ENCODE measurements around the gene CST3.
"Not testable (repeated sequence)": the region's sequence is repeated elsewhere in the genome, so short reads cannot be mapped to it uniquely, and the experiment has no call there.

Gene CST3

DNA sequence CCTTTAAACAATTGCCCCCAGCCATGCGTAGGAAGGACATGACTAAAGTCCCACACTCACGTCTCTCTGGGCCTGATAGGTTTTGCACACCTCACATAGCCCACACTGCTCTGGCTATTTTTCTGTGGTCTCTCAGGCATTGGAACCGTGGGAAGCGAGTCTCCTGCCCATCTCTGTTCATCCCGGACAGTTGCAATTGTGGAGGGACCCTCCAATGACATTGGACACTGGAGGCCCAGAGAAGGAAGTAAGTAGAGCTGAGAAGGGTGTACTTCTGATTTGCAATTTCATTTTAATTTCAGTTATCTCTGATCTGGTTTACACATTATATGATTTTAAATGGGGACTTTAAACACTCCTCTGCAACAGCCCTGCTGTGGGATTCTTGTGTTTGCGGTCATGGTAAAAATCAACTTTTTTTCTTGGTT, 23.3 kb upstream of the CST3 start:
- no peak for DNase-seq

DNA sequence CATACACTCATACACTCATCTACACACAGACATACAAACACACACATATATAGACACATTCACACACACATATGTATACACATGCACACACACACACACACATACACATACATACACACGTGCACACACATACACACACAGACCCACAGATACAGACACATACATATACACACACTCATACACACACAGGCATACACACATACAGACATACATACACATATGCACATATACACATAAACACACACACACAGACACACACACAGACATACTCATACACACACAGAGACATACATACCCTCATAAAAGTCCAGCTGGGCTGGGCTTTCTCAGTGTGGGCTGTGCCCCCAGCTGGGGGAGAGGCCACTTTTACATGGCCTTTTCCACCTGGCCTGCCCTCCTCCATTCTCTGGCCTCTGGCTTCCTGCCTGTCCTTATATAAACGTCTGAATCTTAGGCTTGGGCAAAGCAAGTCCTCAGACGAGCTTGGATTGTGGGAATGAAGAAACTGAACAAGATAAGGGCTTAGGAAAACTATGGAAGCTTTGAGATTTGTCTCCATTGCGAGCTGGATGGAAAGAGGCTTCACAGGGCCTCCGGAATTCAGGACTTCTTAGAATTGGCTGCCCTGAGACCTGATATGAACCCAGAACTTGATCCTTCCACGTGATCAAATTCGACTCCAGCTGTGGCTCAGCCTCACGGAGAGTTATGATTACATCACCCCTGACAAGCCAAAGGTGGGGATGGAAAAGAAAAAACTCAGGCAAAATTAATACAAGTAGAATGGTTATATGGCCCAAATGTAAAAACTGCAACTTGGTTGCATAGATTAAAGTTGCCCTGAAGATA, 22.5 kb upstream of the CST3 start:
- no peak for DNase-seq

DNA sequence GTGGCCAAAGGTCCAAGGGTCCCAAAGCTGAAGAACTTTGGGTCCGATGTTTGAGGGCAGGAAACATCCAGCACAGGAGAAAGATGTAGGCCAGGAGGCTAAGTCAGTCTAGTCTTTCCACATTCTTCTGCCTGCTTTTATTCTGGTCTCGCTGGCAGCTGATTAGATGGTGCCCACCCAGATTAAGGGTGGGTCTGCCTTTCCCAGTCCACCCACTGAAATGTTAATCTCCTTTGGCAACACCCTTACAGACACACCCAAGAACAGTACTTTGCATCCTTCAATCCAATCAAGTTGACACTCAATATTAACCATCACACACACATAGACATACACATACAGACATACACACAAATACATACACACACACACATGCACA, 21.8 kb upstream of the CST3 start:
- not testable (repeated sequence) for DNase-seq

DNA sequence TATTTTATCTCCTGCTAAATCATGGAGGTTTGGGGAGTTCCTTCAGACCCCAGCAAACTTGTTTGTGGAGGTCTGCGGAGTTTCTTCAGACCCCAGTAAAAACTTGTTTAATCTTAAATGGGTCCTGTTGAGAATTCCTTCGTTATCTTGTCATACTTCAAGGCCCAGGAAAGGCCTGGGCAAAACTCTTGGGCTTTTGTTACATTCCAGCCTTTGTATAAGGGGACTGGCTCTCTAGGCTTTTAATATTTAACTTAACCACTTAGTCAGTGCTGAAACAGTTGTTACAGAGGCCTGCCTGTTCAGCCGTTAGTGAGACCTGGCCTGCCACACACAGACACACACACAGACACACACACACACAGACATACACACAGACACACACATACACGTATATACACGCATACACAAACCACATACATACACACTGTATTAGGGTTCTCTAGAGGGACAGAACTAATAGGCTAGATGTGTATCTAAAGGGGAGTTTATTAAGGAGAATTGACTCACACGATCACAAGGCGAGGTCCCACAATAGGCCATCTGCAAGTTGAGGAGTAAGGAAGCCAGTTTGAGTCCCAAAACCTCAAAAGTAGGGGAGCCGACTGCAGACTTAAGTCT, 21.3 kb upstream of the CST3 start:
- DNase-seq, result no peak

DNA sequence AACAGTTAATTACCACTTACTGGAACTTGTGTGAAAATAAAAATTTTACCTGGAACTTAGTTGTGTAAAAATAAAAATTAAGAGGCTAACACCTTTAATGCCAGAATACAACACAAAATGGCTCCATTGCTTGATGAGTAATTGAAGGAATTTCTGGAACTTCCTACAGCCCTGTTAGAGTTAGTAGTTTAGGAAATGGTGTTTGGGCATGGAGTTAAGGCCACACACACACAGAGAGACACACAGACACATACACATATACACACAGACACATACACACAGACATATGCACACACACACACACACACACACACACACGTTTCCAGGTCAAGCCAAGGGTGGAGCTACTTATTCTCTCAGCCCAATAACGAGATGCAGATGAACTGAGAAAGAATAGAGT, 20.6 kb upstream of the CST3 start:
- no peak for DNase-seq

DNA sequence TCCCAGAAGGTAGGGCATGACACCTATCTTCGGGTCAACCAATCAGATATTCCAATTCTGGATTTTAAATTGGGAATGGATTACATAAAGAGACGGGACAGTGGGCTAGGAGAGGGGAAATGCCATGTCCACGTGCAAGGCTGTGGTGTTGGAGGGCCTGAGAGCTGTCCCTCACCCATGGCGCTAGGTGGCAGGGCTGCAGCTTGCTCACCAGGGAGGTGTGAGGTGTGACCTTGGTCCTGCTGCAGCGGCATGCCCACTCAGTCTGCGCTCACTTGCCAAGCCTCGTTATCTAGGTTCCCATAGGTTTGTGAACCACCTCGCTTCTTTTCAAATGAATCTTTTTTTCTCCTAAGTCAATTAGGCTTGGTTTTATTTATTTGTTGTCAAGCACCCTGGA, 19.4 kb upstream of the CST3 start:
- no peak for DNase-seq

DNA sequence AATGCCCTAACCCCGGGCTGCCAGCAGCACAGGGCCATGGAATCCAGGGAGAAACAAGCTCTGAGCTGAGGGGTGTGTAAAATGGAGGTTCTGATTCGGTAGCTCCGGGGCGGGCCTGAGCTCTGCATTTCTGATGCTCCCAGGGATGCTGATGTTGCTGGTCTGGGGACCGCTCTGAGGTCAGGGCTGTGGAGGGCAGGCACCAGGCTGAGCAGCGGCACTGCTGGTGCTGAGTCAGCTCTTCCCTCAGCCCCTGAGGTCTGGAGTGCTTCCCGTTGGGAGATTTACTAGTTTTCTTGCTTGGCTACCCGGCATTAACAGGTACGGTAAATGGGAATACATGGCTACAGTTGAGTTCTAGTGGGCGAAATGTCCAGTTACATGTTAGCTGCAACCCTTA, 18.6 kb upstream of the CST3 start:
- no peak for DNase-seq

DNA sequence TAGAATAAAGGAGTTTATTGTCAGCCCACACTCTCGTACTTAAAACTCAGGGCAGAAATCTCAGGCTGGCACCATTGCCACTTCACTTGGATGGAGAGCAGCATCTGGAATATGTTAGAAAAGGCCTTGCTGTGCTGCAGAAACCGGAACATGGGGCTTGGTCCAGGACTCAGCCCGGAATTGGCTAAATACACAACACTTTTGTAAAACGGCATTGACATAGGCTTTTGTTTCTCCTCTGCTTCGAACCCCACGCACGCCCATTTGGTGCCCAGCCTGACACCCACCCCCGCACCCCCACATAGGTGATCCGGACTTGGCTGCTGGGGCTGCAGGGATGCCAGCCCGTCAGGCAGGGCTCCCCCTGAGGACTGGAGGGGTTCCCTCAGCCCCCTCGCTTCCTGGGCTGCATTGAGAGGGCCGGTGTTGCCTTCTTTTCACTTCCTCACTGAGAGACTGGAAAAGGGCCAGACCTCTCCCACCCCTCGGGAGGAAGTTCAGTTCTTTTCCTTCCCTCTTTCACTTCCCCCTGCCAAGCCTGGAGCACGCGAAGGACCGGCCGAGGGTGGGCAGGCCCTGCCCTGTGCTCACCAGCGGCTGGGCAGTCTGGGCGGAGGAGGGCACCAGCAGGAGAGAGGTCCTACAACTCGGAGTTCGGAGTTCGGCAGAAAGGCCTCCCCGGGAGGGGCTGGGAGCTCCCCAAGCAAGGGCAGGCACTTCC, 17.9 kb upstream of the CST3 start:
- DNase-seq, result no peak

DNA sequence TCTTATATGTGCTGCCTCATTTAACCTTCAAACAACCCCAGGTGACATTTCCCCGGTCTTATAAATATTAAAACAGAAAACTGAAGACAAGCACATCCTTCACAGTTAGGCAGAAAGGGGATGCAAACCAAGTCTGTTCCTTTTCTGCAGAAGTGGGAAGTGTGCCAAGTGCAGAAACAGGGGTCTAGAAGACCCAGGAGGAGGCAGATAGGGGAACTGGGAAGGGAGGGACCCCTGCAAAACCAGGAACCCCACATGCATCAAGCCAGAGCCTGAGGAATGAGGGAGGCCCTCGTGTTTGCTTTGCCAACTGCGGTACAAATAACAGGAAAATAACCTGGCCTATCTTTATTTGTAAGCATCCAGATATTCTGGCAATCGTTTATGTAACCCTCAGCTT, 17.0 kb upstream of the CST3 start:
- DNase-seq, result no peak

DNA sequence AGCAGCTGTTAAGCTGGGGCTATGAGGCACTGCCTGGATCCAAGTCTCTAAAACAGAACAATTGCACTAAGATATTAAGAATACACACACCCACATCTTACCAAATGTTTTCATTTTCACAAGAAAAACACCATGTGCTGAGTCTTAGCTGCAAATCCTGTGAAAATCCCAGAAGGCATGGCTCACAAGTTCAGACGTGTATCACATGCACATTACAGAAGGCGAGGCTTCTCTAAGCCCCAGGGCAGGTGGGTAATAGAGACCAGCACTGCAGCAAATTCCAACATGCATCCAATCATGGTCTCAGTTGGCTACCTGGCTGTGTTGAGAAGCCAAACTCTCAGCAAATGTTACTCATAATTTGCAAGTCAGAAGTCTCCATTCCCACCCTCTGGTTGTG, 16.2 kb upstream of the CST3 start:
- no peak for DNase-seq

DNA sequence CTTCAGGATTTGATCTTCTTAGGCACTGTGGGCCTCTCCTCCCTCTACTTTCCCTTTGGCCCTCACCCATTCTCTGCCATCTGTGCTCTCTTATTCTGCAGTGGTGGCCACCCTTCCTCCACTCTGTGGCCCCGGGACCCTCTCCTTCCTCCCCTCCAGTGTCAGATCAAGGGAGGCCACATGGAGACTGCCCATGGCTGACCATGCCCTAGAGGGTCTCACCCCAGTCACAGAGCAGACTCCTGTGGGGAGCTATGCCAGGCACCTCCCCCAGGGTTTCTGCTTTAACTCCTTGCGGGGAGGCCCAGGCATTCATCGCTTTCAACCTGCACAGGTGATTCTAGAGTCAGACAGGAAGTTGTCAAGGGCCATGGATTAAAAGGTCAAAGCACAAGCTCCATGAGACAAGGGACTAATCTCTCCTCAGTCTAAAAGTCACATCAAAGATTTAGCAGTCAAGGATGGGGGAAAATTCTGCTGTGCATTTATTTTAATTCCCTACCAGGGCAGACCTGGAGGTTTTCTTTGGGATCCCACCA, 15.7 kb upstream of the CST3 start:
- no peak for DNase-seq

DNA sequence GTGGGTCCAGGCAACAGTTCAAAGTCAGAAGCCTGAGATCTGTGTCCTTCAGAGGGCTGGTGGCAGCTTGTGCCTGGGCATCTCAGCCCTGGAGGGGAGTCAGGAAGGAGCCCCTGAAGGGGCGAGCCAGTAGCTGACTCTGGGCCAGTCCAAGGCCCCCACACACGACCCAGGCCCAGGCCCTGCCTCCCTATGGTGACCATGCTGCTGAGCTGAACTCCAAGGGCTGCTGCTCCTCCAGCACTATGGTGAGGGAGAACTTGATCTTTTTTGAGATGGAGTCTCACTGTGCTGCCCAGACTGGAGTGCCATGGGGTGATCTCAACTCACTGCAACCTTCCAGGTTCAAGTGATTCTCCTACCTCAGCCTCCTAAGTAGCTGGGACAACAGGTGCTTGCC, 15.2 kb upstream of the CST3 start:
- DNase-seq, result no peak

DNA sequence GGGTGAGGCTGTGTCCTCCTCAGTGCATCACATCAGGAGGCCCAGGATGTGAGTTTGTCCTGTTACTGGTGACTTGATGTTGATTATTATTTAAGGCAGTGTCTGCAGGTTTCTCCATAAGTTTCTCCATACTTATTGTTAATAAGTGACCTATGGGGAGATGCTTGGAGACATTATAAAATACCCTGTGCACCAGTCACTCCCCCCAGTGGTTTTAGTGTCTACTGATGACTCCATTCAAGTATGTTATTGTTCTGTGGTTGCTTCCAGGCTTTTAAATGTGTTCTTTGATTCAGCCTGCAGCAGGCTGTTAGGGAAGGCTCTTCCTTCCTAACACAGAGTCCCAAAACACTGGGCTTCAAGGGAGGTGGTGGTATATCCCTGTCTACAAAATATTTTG, 14.6 kb upstream of the CST3 start:
- no peak for DNase-seq

DNA sequence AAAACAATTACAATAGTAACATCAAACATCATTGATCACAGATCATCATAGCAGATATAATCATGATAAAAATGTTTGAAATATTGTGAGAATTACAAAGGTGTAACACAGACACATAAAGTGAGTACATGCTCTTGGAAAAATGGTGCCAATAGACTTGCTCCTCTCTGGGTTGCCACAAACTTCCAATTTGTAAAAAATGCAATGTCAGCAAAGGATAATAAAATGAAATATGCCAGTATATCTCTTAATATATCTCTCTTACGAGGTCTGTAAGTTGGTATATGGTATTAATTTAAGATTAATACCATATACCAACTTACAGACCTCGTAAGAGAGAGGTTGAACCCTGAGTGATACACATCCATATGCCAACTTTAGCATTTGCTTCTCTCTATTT, 13.4 kb upstream of the CST3 start:
- no peak for DNase-seq

DNA sequence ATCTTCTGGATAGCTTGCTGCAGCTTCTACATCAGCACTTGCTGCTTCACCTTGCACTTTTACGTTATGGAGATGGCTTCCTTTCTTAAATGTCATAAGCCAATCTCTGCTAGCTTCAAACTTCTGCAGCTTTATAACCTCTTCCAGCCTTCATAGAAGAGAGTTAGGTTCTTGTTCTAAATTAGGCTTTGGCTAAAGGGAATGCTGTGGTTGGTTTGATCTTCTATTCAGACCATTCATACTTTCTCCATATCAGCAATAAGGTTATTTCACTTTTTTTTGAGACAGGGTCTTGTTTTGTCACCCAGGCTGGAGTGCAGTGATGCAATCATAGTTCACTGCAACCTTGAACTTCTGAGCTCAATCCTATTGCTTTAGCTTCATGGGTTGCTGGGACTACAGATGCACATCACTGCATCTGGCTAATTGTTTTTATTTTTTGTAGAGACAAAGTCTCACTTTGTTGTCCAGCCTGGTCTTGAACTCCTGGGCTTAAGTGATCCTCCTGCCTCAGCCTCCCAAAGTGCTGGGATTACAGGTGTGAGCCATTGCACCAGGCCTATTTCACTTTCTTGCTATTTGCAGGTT, 12.2 kb upstream of the CST3 start:
- DNase-seq, result no peak

DNA sequence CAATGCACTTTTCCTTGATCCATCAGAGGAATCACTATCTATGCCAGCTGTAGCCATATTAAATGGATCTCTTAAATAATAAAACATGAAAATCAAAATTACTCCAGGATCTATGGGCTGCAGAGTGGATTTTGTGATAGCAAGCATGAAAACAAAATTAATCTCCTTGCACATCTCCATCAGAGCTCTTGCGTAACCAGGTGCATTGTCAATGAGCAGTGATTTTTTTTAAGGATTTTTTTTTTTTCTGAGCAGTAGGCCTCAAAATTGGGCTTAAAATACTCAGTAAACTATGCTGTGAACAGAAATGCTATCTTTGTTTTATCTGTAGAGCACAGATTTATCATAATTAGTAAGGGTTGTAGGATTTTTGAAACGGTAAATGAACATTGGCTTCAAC, 11.5 kb upstream of the CST3 start:
- no peak for DNase-seq

DNA sequence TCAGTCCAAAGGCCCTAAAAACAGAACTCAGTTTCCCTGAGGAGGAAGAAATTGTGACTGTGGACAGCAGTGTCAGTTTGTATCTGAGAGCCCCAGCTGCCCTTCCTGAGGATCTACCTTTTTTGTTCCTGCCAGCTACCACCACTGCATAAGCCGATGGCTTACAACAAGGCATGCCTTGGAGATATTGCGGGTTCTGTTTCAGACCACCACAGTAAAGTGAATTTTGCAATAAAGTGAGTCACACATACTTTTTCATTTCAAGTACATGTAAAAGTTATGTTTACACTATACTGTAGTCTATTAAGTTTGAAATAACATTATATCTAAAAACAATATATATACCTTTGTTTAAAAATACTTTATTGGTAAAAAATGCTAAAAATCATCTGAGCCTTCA, 9.6 kb upstream of the CST3 start:
- no peak for DNase-seq

DNA sequence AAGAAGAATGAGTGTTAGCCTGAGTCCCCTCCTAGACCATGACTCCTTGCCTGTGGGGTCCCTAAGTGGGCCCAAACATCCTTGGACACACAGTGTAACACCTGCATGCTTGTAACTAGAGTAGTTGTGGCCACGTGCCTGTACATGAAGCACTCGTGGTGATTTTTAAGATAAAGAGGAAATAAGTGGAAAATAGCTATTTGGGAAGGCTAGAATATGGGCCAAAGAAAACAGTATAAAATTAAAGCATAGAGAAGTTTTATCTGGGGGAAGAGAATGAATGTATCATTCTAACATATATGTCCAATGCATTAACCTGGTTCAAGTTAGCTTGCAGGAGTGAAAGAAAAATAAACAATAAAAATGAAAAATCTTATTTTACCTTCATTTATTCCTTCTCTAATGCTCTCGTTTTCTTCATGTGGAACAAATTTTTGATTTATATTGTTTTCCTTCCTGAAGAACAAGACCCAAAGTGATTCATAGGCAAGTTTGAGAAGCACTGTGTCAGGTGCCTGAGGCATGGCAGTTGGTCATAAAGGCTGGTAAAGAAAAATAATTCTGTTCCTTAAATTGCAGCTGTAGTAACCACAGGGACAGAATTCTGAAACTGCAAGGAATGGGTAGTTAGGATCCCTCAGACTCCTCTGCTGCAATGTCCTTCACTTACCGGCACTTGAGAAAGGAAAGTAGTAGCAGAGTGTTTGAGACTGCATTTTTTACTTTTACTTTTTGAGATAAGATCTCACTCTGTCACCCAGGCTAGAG, 8.5 kb upstream of the CST3 start:
- no peak for DNase-seq

DNA sequence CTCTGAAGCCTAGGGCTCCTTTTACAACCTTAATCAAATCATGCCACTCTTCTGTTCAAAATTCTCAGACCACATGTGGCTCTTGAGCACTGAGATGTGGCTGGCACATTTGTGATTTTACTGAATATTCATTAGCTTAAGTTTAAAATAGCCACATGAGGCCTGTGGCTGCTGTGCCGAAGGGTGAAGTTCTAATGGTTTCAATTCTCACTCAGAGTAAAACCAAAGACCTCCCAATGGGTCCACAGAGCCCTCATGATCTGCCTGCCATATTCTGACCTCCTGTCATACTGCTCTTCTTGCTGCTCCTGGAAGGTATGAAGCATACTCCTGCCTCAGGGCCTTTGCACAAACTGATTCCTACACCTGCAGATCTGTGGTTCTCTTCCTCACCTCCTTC, 7.8 kb upstream of the CST3 start:
- no peak for DNase-seq

DNA sequence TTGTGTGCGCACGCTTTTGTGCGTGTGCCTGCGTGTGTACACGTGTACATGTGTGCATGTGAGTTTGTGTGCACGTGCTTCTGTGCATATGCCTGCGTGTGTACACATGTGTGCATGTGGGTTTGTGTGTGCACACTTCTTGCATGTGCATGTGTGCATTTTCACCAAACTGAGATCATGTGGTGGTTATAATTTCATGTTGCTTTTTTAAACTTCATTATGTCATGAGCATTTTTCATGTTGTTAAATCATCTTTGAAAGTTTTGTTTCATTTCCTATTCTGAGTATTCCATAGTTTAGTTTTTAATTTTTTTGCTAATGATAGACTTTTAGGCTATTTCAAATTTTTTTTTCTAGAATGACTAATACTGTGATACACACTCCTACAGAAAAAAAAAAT, 6.4 kb upstream of the CST3 start:
- no peak for DNase-seq

DNA sequence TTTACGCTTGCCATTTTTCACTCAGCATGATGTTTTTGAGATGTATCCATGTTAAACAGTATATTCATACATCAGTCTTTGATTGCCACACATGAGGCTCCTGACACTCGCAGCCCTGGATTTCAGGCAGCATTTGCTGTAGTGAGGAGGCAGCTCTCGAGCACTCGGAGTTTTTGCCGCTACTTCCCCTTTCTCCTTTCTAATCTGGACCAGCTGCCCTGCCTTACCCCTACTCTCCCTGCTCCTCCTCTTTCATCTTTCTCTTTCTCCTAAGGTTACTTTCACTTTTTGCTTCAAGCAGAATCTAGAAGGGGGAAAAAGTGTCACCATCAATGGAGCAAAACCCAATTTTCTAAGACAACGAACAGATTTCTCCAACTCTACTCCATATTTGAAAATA, 5.9 kb upstream of the CST3 start:
- no peak for DNase-seq

DNA sequence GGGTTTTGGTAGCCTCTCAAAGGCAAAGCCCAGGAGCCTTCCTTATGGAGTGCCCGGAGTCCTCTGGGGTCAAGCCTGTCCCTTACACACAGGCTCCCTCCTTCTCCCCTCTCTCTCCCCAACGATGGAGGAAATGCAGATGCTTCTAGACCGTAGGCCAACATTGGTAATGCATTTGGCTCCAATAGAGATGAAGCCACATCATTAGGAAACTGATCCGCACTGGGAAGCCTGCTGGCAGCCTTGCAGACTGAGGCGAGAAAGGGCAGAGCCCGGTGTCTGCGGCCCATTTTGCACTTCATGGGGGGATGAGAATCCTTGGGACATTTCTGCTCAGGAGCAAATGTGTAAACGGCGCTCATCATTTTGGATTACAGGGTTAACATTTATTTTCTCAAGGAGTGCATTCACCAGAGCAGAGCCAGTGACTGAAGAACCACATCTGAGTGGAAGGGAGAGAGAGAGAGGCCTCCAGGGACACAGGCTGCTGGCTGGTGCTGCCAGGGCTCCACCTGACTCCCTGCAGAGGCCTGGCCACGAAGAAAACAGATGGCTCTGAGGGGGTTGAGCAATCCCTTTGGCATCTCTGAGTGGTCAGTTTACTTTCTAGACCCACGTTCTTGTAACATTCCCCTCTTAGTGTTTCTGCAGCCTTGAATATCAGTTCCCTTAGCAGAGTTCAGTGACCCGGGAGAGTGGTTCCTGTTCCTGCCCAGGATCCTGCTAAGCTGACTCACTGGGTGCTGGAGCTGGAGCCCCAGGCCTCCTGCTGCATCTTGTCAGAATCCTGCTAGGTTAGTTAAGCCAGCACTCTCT, 4.4 kb upstream of the CST3 start:
- no peak for DNase-seq

Data from CD4-positive, alpha-beta T cell treated with Interleukin-6 for 4 hours (primary cell).